IMR-90 (cell line): ENCODE results near the gene ANTXRL. TPM values are rescaled to one million over a fixed set of nuclear protein-coding genes. Genes with fewer than 3 reads are reported as not detected.

Source experiments
- ATAC-seq: fragments of 200-7000 bp; cut with Tn5 transposase; 2 replicates; pipeline ENCODE4 v1.9.1; 2020; ENCODE audit warnings: low read depth, mild to moderate bottlenecking, moderate library complexity
- BruUV-seq: library from RNA; stranded (reverse); fragments of 400-500 nt; replicated peaks from 2 replicates; lab custom pipeline; 2021; lab: Mats Ljungman, UMichigan
- CTCF ChIA-PET: fragments of 300-600 bp; formaldehyde crosslinking; extraction: SDS; loops from one replicate; lab custom pipeline; 2021; ENCODE audit warnings: antibody characterized with exemption; lab: Yijun Ruan, JAX
- POLR2A ChIA-PET: fragments of 300-600 bp; sonication (Branson Sonifier 250); formaldehyde crosslinking; loops from one replicate; lab custom pipeline; 2022; ENCODE audit warnings: antibody characterized with exemption; ENCODE audit not compliant: unreplicated experiment; lab: Charles Lee
- DNase-seq: peaks from one replicate; pipeline ENCODE4 v3.0.0; 2013
- H2AFZ ChIP-seq: replicated peaks from 2 replicates; pipeline ENCODE3; 2013; ENCODE audit warnings: low read length, mild to moderate bottlenecking; ENCODE audit not compliant: poor library complexity
- H2AK5ac ChIP-seq: 2 replicates; pipeline ENCODE4 v1.6.1; 2013; ENCODE audit warnings: low read depth, low read length, inconsistent platforms
- H2AK9ac ChIP-seq: replicated peaks from 2 replicates; pipeline ENCODE3; 2013; ENCODE audit warnings: mild to moderate bottlenecking, low read depth, low read length, moderate library complexity; ENCODE audit not compliant: poor library complexity
- H2BK120ac ChIP-seq: 2 replicates; pipeline ENCODE4 v1.6.1; 2013; ENCODE audit warnings: low read depth, low read length, inconsistent platforms
- H2BK15ac ChIP-seq: 3 replicates; pipeline ENCODE4 v1.6.1; 2013; ENCODE audit warnings: low read depth, low read length, inconsistent platforms
- H2BK20ac ChIP-seq: 2 replicates; pipeline ENCODE4 v1.6.1; 2013; ENCODE audit warnings: low read depth, mild to moderate bottlenecking, inconsistent platforms, low read length, moderate library complexity
- H2BK5ac ChIP-seq: 2 replicates; pipeline ENCODE4 v1.6.1; 2013; ENCODE audit warnings: mild to moderate bottlenecking, low read depth, low read length, inconsistent platforms; ENCODE audit not compliant: poor library complexity, severe bottlenecking
- H3K14ac ChIP-seq: replicated peaks from 2 replicates; pipeline ENCODE4 v1.6.1; 2013; ENCODE audit warnings: low read depth, low read length, inconsistent platforms
- H3K18ac ChIP-seq: 2 replicates; pipeline ENCODE4 v1.6.1; 2013; ENCODE audit warnings: low read depth, low read length, control low read depth
- H3K23ac ChIP-seq: 2 replicates; pipeline ENCODE4 v1.6.1; 2013; ENCODE audit warnings: low read depth, low read length, inconsistent platforms
- H3K27ac ChIP-seq: 2 replicates; pipeline ENCODE4 v1.5.1; 2013; ENCODE audit warnings: mild to moderate bottlenecking, control low read depth, low read length; ENCODE audit not compliant: insufficient read depth
- H3K27me3 ChIP-seq: 2 replicates; pipeline ENCODE4 v1.6.1; 2013; ENCODE audit warnings: low read length; ENCODE audit not compliant: control insufficient read depth, insufficient read depth
- H3K36me3 ChIP-seq: 2 replicates; pipeline ENCODE4 v1.6.1; 2013; ENCODE audit warnings: low read length, mixed read lengths; ENCODE audit not compliant: control insufficient read depth, insufficient read depth
- H3K4ac ChIP-seq: 2 replicates; pipeline ENCODE4 v1.6.1; 2013; ENCODE audit warnings: low read depth, low read length, inconsistent platforms
- H3K4me1 ChIP-seq: 2 replicates; pipeline ENCODE4 v1.6.1; 2013; ENCODE audit warnings: low read length, mixed read lengths; ENCODE audit not compliant: control insufficient read depth, insufficient read depth
- H3K4me2 ChIP-seq: 2 replicates; pipeline ENCODE4 v1.6.1; 2013; ENCODE audit warnings: low read depth, mild to moderate bottlenecking, control low read depth, low read length, moderate library complexity
- H3K4me3 ChIP-seq: 2 replicates; pipeline ENCODE4 v1.5.1; 2013; ENCODE audit warnings: low read depth, mild to moderate bottlenecking, control low read depth, low read length, moderate library complexity; ENCODE audit not compliant: insufficient read depth
- H3K56ac ChIP-seq: 2 replicates; pipeline ENCODE4 v1.6.1; 2013; ENCODE audit warnings: low read length, inconsistent platforms; ENCODE audit not compliant: insufficient read depth; ENCODE audit errors: extremely low read depth
- H3K79me1 ChIP-seq, 2 experiments: 2 replicates each; pipeline ENCODE4 v1.6.1; 2013; ENCODE audit warnings: low read length in 2 of 2, inconsistent platforms in 1 of 2, low read depth in 1 of 2
- H3K9ac ChIP-seq: 2 replicates; pipeline ENCODE4 v1.6.1; 2013; ENCODE audit warnings: low read depth, low read length, control low read depth
- H3K9me1 ChIP-seq: 2 replicates; pipeline ENCODE4 v1.6.1; 2013; ENCODE audit warnings: low read length, inconsistent platforms; ENCODE audit not compliant: insufficient read depth
- H3K9me3 ChIP-seq: 2 replicates; pipeline ENCODE4 v1.6.1; 2013; ENCODE audit warnings: low read length; ENCODE audit not compliant: control insufficient read depth, insufficient read depth
- H4K20me1 ChIP-seq: 2 replicates; pipeline ENCODE4 v1.6.1; 2013; ENCODE audit warnings: low read length, inconsistent platforms; ENCODE audit not compliant: insufficient read depth
- H4K5ac ChIP-seq: 2 replicates; pipeline ENCODE4 v1.6.1; 2013; ENCODE audit warnings: mild to moderate bottlenecking, low read depth, low read length, control low read depth
- H4K8ac ChIP-seq, 2 experiments: 2 replicates each; pipeline ENCODE4 v1.6.1; 2013; ENCODE audit warnings: low read depth in 2 of 2, low read length in 2 of 2, control low read depth in 1 of 2, inconsistent platforms in 1 of 2
- H4K91ac ChIP-seq: 2 replicates; pipeline ENCODE4 v1.6.1; 2013; ENCODE audit warnings: low read depth, low read length, inconsistent platforms; ENCODE audit not compliant: insufficient read depth
- FOS ChIP-seq: fragments of 150-350 bp; IDR thresholded peaks from 2 replicates; pipeline ENCODE4 v1.6.1; 2016; ENCODE audit warnings: low read depth, low read length
- WGBS, 2 experiments: methylation state at CpG; one replicate each; pipeline versions ENCODE4 v1.1.5 to v1.1.7; 2013; ENCODE audit warnings: missing lambda C conversion rate in 2 of 2; ENCODE audit not compliant: insufficient read length in 1 of 2; ENCODE audit errors: extremely low coverage in 2 of 2; 5-methylcytosine and 5-hydroxymethylcytosine counted together
- dilution Hi-C: fragments of 300-500 bp; cut with HindIII; formaldehyde crosslinking; loops from one replicate; pipeline ENCODE4 v1.14.3; 2018; ENCODE audit warnings: low sequenced_read_pairs; ENCODE audit not compliant: unreplicated experiment
- in situ Hi-C: fragments of 300-500 bp; cut with MboI; formaldehyde crosslinking; loops from 3 replicates; pipeline ENCODE4 v1.14.3; 2019; ENCODE audit warnings: low sequenced_read_pairs, inconsistent platforms, mixed read lengths
- intact Hi-C: fragments of 100-400 bp; cut with micrococcal nuclease; formaldehyde crosslinking; loops from 2 replicates; pipeline ENCODE4 v1.10.0; 2022
- polyA plus RNA-seq, 3 experiments: library from polyadenylated mRNA; depleted of rRNA; stranded (reverse); fragments of >200 nt; gene quantifications; 2 replicates each; pipeline ENCODE4 v1.2.3, GENCODE V29; 2012; ENCODE audit warnings: low replicate concordance in 1 of 3
- total RNA-seq: library from RNA; depleted of rRNA; stranded (reverse); fragments of >200 nt; gene quantifications from 2 replicates; pipeline ENCODE4 v1.2.3, GENCODE V29; 2012
- TF ChIP-seq, protein P1 (sequence below): fragments of 150-350 bp; IDR thresholded peaks from 2 replicates; pipeline ENCODE4 v1.6.1; 2017; ENCODE audit warnings: mild to moderate bottlenecking, antibody characterized with exemption, low read length, low read depth
- TF ChIP-seq, protein P2 (sequence below): conservative IDR thresholded peaks from 2 replicates; pipeline ENCODE4 v1.5.1; 2012; ENCODE audit warnings: mild to moderate bottlenecking, low read depth, low read length, improper control_type of control experiment

The ANTXRL gene
- total and polyA plus RNA-seq, 2 of the 4 experiments (the other 2 are of a cell fraction), result not detected

DNA sequence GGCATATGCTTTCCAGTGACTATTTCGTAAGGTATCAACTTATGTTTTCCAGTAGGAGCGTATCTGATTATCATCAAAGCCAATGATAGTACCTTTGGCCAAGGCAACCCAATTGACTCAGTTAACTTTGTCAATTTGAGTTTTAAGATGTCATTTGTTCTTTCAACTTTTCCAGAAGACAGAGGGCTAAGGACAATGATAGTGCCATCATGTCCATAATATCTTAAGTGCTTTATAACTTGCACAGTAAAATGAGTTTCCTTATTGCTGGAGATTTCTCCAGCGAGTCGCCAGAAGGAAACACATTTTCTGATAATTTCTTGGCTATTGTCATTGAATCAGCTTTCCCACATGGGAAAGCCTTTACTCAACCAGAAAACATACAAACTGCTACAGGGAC is 35.0 kb downstream of the ANTXRL start:
- Histone ChIP-seq H3K36me3 (no peaks in the 10 kb centered on the region), H3K9ac (no peak overlapping the region), H4K8ac (no peak overlapping the region), H3K4me1 (peaks cover 13% of the 10 kb centered on the region), H3K79me1 (no peaks in the 10 kb centered on the region), H3K4ac (no peak overlapping the region), H3K4me3 (no peak overlapping the region), H2BK15ac (no peak overlapping the region), H2AK5ac (no peak overlapping the region), H4K91ac (no peak overlapping the region), H3K4me2 (no peak overlapping the region), H2AK9ac (no peak overlapping the region), H2BK5ac (no peak overlapping the region), H2AFZ (no peak overlapping the region), H2BK120ac (no peak overlapping the region), H2BK20ac (no peak overlapping the region), H3K56ac (no peak overlapping the region), H3K18ac (no peak overlapping the region), H3K27ac (no peak overlapping the region), H4K20me1 (no peaks in the 10 kb centered on the region), H4K5ac (no peak overlapping the region), H3K14ac (no peak overlapping the region), H3K23ac (no peak overlapping the region), H3K9me3 (no peaks in the 10 kb centered on the region), H3K9me1 (peaks cover 6% of the 10 kb centered on the region; the same call in 1 of the 2 replicates), H3K27me3 (no peaks in the 10 kb centered on the region)
- intact Hi-C loops (no loop called here), dilution Hi-C loops (no loop called here), in situ Hi-C loops (no loop called here)
- DNase-seq (no peak), ATAC-seq (no peak)
- CTCF ChIA-PET, result no interaction called here
- POLR2A ChIA-PET, result no interaction called here
- BruUV-seq, result no TSS peak
- 83% methylated on average over 1 of the region's 4 CpGs; no CpG with 5 or more reads in 1 of the 2 experiments for WGBS, 2 experiments
- TF ChIP-seq FOS, result no peak
- TF ChIP-seq, protein P1, sequence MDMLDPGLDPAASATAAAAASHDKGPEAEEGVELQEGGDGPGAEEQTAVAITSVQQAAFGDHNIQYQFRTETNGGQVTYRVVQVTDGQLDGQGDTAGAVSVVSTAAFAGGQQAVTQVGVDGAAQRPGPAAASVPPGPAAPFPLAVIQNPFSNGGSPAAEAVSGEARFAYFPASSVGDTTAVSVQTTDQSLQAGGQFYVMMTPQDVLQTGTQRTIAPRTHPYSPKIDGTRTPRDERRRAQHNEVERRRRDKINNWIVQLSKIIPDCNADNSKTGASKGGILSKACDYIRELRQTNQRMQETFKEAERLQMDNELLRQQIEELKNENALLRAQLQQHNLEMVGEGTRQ, result no peak
- TF ChIP-seq, protein P2, sequence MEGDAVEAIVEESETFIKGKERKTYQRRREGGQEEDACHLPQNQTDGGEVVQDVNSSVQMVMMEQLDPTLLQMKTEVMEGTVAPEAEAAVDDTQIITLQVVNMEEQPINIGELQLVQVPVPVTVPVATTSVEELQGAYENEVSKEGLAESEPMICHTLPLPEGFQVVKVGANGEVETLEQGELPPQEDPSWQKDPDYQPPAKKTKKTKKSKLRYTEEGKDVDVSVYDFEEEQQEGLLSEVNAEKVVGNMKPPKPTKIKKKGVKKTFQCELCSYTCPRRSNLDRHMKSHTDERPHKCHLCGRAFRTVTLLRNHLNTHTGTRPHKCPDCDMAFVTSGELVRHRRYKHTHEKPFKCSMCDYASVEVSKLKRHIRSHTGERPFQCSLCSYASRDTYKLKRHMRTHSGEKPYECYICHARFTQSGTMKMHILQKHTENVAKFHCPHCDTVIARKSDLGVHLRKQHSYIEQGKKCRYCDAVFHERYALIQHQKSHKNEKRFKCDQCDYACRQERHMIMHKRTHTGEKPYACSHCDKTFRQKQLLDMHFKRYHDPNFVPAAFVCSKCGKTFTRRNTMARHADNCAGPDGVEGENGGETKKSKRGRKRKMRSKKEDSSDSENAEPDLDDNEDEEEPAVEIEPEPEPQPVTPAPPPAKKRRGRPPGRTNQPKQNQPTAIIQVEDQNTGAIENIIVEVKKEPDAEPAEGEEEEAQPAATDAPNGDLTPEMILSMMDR, result no peak
